HEK293T (cell line): Measurements from ENCODE around the gene STX18.
"Not testable (repeated sequence)": the region's sequence is repeated elsewhere in the genome, so short reads cannot be mapped to it uniquely, and the experiment has no call there.

Experiments
- ARNT ChIP-seq: fragments of 450-650 bp; IDR thresholded peaks from 2 replicates; pipeline ENCODE4 v1.6.1; 2017; ENCODE audit warnings: mild to moderate bottlenecking
- BHLHE40 ChIP-seq: fragments of 450-650 bp; IDR thresholded peaks from 2 replicates; pipeline ENCODE4 v1.6.1; 2016; ENCODE audit warnings: mild to moderate bottlenecking, moderate library complexity, borderline replicate concordance
- CTBP1 ChIP-seq: fragments of 450-650 bp; IDR thresholded peaks from 2 replicates; pipeline ENCODE4 v1.6.1; 2016; ENCODE audit warnings: borderline replicate concordance
- ELF4 ChIP-seq: fragments of 450-650 bp; IDR thresholded peaks from 2 replicates; pipeline ENCODE4 v1.6.1; 2017; ENCODE audit warnings: antibody characterized with exemption
- FOXA1 ChIP-seq: fragments of 450-650 bp; IDR thresholded peaks from 2 replicates; pipeline ENCODE4 v1.6.1; 2016; ENCODE audit warnings: mild to moderate bottlenecking
- FOXK2 ChIP-seq: fragments of 450-650 bp; IDR thresholded peaks from 2 replicates; pipeline ENCODE4 v1.6.1; 2016; ENCODE audit warnings: mild to moderate bottlenecking
- L3MBTL2 ChIP-seq: fragments of 450-650 bp; conservative IDR thresholded peaks from 2 replicates; pipeline ENCODE4 v1.6.1; 2016; ENCODE audit warnings: mild to moderate bottlenecking
- NFRKB ChIP-seq: fragments of 450-650 bp; IDR thresholded peaks from 2 replicates; pipeline ENCODE4 v1.6.1; 2016; ENCODE audit warnings: mild to moderate bottlenecking, moderate library complexity
- SUZ12 ChIP-seq: fragments of 450-650 bp; IDR thresholded peaks from 2 replicates; pipeline ENCODE4 v1.6.1; 2016; ENCODE audit warnings: mild to moderate bottlenecking
- TF ChIP-seq, protein P1 (sequence below): fragments of 450-650 bp; IDR thresholded peaks from 2 replicates; pipeline ENCODE4 v1.6.1; 2016

DNA sequence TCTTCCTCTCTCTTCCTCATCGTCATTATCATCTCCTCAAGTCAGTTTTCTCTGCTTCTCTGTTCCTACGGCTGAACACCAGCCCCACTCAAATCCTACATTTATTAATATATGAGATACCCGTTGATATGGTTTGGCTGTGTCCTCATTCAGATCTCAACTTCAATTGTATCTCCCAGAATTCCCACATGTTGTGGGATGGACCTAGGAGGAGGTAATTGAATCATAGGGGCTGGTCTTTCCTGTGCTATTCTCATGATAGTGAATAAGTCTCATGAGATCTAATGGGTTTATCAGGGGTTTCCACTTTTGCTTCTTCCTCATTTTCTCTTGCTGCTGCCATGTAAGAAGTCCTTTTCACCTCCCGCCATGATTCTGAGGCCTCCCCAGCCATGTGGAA, 8.3 kb upstream of the STX18 start:
- TF ChIP-seq FOXK2, NFRKB, ELF4, FOXA1, BHLHE40, SUZ12, ARNT, CTBP1, L3MBTL2: not testable (repeated sequence)
- TF ChIP-seq, protein P1, sequence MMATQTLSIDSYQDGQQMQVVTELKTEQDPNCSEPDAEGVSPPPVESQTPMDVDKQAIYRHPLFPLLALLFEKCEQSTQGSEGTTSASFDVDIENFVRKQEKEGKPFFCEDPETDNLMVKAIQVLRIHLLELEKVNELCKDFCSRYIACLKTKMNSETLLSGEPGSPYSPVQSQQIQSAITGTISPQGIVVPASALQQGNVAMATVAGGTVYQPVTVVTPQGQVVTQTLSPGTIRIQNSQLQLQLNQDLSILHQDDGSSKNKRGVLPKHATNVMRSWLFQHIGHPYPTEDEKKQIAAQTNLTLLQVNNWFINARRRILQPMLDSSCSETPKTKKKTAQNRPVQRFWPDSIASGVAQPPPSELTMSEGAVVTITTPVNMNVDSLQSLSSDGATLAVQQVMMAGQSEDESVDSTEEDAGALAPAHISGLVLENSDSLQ, result not testable (repeated sequence)
